ENCODE results near the gene GAS2L3. TPM values are rescaled to one million over a fixed set of nuclear protein-coding genes. Genes with fewer than 3 reads are reported as not detected.
"Not testable (repeated sequence)": the region's sequence is repeated elsewhere in the genome, so short reads cannot be mapped to it uniquely, and the experiment has no call there.

The GAS2L3 gene
- total RNA-seq, 5 donors from 2014 or later (not counting 1 experiment from before 2014, with no cell fraction given), result 0.09 to 0.16 TPM; not detected in 3

DNA sequence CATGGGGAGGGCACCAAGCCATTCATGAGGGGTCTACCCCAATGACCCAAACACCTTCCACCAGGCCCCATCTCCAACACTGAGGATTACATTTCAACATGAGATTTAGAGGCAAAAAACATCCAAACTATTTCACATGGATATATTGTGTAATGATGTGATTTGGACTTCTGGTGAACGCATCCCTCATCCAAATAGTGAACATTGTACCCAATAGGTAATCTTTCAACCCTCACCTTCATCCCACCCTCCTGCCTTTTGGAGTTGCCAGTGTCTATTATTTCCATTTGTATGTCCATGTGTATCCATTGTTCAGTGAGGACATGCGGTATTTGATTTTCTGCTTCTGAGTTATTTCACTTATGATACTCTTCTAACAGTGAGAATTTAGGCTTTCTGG, 16.1 kb upstream of the GAS2L3 start:
- POLR2A ChIA-PET, result no interaction called here
- Histone ChIP-seq H3K27me3 (replicated peaks in 1 of 2; ENCODE audit: control insufficient read depth in 2 of 2, extremely low read depth in 1 of 2, insufficient read depth in 2 of 2, low read length in 1 of 2) (peaks cover 0 to 4% of the 10 kb centered on the region in 2 experiments), H3K4me1 (ENCODE audit: control insufficient read depth in 1 of 2, extremely low read depth in 1 of 2, insufficient read depth in 2 of 2, low read length in 2 of 2) (no peaks in the 10 kb centered on the region), H3K9me3 (no peaks in the 10 kb centered on the region), H3K36me3 (ENCODE audit: control insufficient read depth in 2 of 2, extremely low read depth in 1 of 2, insufficient read depth in 1 of 2, low read length in 1 of 2) (no peaks in the 10 kb centered on the region), H3K27ac (ENCODE audit: low read length) (no peak overlapping the region), H3K4me3 (ENCODE audit: control insufficient read depth in 1 of 2, extremely low read depth in 1 of 2, low read length in 1 of 2) (no peak overlapping the region)
- DNase-seq (no peak), ATAC-seq (replicated peaks in 1 of 4) (no peak)
- Mint-ChIP-seq H3K4me1 (no peaks in the 10 kb centered on the region), H3K4me3 (no peak overlapping the region), H3K9me3 (no peaks in the 10 kb centered on the region), H3K27me3 (peaks cover 7 to 13% of the 10 kb centered on the region in 2 donors), H3K27ac (no peak overlapping the region), H3K36me3 (no peaks in the 10 kb centered on the region)
- CTCF ChIA-PET, result interaction anchor here in 1 of 2 donors (0.6 kb wide), 1 partner anchor 1525 kb away, joined by 3 read pairs; no protein-coding TSS in a partner anchor
- WGBS (ENCODE audit: insufficient coverage), result no CpG with 5 or more reads among the region's 2 CpGs

DNA sequence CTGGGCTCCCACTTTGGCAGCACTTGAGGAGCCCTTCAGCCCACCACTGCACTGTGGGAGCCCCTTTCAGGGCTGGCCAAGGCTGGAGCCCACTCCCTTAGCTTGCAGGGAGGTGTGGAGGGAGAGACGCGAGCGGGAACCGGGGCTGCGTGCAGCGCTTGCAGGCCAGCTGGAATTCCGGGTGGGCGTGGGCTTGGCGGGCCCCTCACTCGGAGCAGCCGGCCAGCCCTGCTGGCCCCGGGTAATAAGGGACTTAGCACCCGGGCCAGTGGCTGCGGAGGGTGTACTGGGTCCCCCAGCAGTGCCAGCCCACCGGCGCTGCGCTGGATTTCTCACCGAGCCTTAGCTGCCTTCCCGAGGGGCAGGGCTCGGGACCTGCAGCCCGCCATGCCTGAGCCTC, 14.2 kb upstream of the GAS2L3 start:
- H3K4me3 ChIP-seq (ENCODE audit: control insufficient read depth in 1 of 2, extremely low read depth in 1 of 2, low read length in 1 of 2); H3K4me3 Mint-ChIP-seq; H3K36me3 ChIP-seq (ENCODE audit: control insufficient read depth in 2 of 2, extremely low read depth in 1 of 2, insufficient read depth in 1 of 2, low read length in 1 of 2); H3K36me3 Mint-ChIP-seq; H3K9me3 ChIP-seq; ATAC-seq (replicated peaks in 1 of 4); H3K4me1 ChIP-seq (ENCODE audit: control insufficient read depth in 1 of 2, extremely low read depth in 1 of 2, insufficient read depth in 2 of 2, low read length in 2 of 2); H3K27ac ChIP-seq (ENCODE audit: low read length); POLR2A ChIA-PET; CTCF ChIA-PET; DNase-seq; H3K27me3 ChIP-seq (replicated peaks in 1 of 2; ENCODE audit: control insufficient read depth in 2 of 2, extremely low read depth in 1 of 2, insufficient read depth in 2 of 2, low read length in 1 of 2); H3K4me1 Mint-ChIP-seq; H3K27ac Mint-ChIP-seq; H3K9me3 Mint-ChIP-seq: not testable (repeated sequence)
- H3K27me3 Mint-ChIP-seq, result peaks cover 9 to 21% of the 10 kb centered on the region in 2 donors
- 95% methylated on average over 8 of the region's 21 CpGs for WGBS (ENCODE audit: insufficient coverage)

DNA sequence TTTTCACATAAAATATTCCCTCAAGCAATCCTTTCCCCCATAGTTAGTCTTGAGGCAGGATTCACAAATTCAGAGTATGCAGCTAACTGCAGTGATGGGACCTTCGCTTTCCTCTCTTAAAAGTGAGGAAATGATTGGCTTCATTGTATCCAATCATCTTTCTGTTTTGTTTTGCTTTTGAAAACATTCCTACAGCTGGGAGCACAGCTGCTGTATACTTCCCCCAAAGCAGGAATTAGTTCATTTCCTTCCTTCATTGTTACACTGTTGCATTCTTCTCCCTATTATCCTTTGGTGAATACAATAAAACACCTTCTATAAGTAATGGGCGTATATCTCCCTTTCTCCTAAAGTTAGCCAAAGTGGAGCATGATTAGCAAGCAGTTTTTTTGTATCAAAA, 9.4 kb upstream of the GAS2L3 start:
- H3K27ac ChIP-seq (ENCODE audit: low read length), result no peak overlapping the region
- H3K9me3 Mint-ChIP-seq, result no peaks in the 10 kb centered on the region
- CTCF ChIA-PET, result no interaction called here
- POLR2A ChIA-PET, result no interaction called here
- no peak overlapping the region for H3K27ac Mint-ChIP-seq
- ATAC-seq (replicated peaks in 1 of 4) (no peak), DNase-seq (no peak)
- H3K4me1 ChIP-seq (ENCODE audit: control insufficient read depth in 1 of 2, extremely low read depth in 1 of 2, insufficient read depth in 2 of 2, low read length in 2 of 2), result no peaks in the 10 kb centered on the region
- H3K4me3 Mint-ChIP-seq, result no peak overlapping the region
- no peaks in the 10 kb centered on the region for H3K36me3 Mint-ChIP-seq
- H3K36me3 ChIP-seq (ENCODE audit: control insufficient read depth in 2 of 2, extremely low read depth in 1 of 2, insufficient read depth in 1 of 2, low read length in 1 of 2), result no peaks in the 10 kb centered on the region
- H3K27me3 ChIP-seq (replicated peaks in 1 of 2; ENCODE audit: control insufficient read depth in 2 of 2, extremely low read depth in 1 of 2, insufficient read depth in 2 of 2, low read length in 1 of 2), result peaks cover 0 to 2% of the 10 kb centered on the region in 2 experiments
- no CpG with 5 or more reads among the region's 2 CpGs for WGBS (ENCODE audit: insufficient coverage)
- H3K4me3 ChIP-seq (ENCODE audit: control insufficient read depth in 1 of 2, extremely low read depth in 1 of 2, low read length in 1 of 2), result no peak overlapping the region
- H3K27me3 Mint-ChIP-seq, result peaks cover 14 to 34% of the 10 kb centered on the region in 2 donors
- no peaks in the 10 kb centered on the region for H3K9me3 ChIP-seq
- no peaks in the 10 kb centered on the region for H3K4me1 Mint-ChIP-seq

DNA sequence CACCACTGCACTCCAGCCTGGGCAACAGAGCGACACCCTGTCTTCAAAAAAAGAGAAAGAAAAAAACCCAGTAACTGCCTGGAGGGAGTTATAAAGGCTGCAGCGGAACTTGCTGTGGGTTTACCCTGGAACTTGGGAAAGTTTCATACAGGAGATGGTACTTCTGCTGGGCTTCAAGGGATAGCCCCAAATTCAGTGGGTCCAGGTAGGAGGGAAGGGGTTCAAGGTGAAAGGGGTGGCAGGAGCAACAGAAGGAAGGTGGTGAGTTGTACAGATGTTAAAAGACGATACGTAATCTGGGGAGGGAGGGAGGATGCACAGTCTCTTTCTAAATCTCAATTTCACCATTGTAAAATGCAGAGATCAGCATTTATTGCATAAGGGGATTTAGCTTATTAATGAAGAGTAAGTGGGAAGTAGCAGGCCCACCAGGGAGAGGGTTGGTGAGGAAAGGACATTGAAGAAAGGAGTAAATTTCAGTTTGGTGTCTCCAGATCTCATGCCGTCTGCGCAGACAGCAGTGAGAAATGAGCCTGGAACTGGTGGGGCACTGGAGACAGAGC, 8.5 kb upstream of the GAS2L3 start:
- POLR2A ChIA-PET, result no interaction called here
- no peaks in the 10 kb centered on the region for H3K9me3 ChIP-seq
- CTCF ChIA-PET, result no interaction called here
- peaks cover 0 to 2% of the 10 kb centered on the region in 2 experiments for H3K27me3 ChIP-seq (replicated peaks in 1 of 2; ENCODE audit: control insufficient read depth in 2 of 2, extremely low read depth in 1 of 2, insufficient read depth in 2 of 2, low read length in 1 of 2)
- Mint-ChIP-seq H3K36me3 (no peaks in the 10 kb centered on the region), H3K9me3 (no peaks in the 10 kb centered on the region), H3K27ac (no peak overlapping the region), H3K4me1 (no peaks in the 10 kb centered on the region), H3K4me3 (no peak overlapping the region), H3K27me3 (peaks cover 14 to 34% of the 10 kb centered on the region in 2 donors)
- no peak overlapping the region for H3K4me3 ChIP-seq (ENCODE audit: control insufficient read depth in 1 of 2, extremely low read depth in 1 of 2, low read length in 1 of 2)
- H3K27ac ChIP-seq (ENCODE audit: low read length), result no peak overlapping the region
- ATAC-seq (replicated peaks in 1 of 4), result no peak
- no peak for DNase-seq
- H3K4me1 ChIP-seq (ENCODE audit: control insufficient read depth in 1 of 2, extremely low read depth in 1 of 2, insufficient read depth in 2 of 2, low read length in 2 of 2), result no peaks in the 10 kb centered on the region
- 80% methylated on average over 2 of the region's 6 CpGs for WGBS (ENCODE audit: insufficient coverage)
- H3K36me3 ChIP-seq (ENCODE audit: control insufficient read depth in 2 of 2, extremely low read depth in 1 of 2, insufficient read depth in 1 of 2, low read length in 1 of 2), result no peaks in the 10 kb centered on the region

GRCh38 chr12:100565987-100566545, 7.4 kb upstream of the GAS2L3 start:
- Histone ChIP-seq H3K4me1 (ENCODE audit: control insufficient read depth in 1 of 2, extremely low read depth in 1 of 2, insufficient read depth in 2 of 2, low read length in 2 of 2) (no peaks in the 10 kb centered on the region), H3K27me3 (replicated peaks in 1 of 2; ENCODE audit: control insufficient read depth in 2 of 2, extremely low read depth in 1 of 2, insufficient read depth in 2 of 2, low read length in 1 of 2) (peaks cover 0 to 2% of the 10 kb centered on the region in 2 experiments), H3K9me3 (no peaks in the 10 kb centered on the region), H3K27ac (ENCODE audit: low read length) (no peak overlapping the region), H3K36me3 (ENCODE audit: control insufficient read depth in 2 of 2, extremely low read depth in 1 of 2, insufficient read depth in 1 of 2, low read length in 1 of 2) (no peaks in the 10 kb centered on the region), H3K4me3 (ENCODE audit: control insufficient read depth in 1 of 2, extremely low read depth in 1 of 2, low read length in 1 of 2) (no peak overlapping the region)
- ChIA-PET POLR2A (no interaction called here), CTCF (no interaction called here)
- no peak for DNase-seq
- no peak for ATAC-seq (replicated peaks in 1 of 4)
- H3K27ac Mint-ChIP-seq, result no peak overlapping the region
- WGBS (ENCODE audit: insufficient coverage), result 79% methylated on average over 2 of the region's 3 CpGs
- H3K9me3 Mint-ChIP-seq, result no peaks in the 10 kb centered on the region
- H3K4me1 Mint-ChIP-seq, result no peaks in the 10 kb centered on the region
- no peak overlapping the region for H3K4me3 Mint-ChIP-seq
- H3K36me3 Mint-ChIP-seq, result no peaks in the 10 kb centered on the region
- H3K27me3 Mint-ChIP-seq, result peaks cover 11 to 32% of the 10 kb centered on the region in 2 donors

GRCh38 chr12:100566887-100567637, 6.4 kb upstream of the GAS2L3 start:
- Histone ChIP-seq H3K4me3 (ENCODE audit: control insufficient read depth in 1 of 2, extremely low read depth in 1 of 2, low read length in 1 of 2) (no peak overlapping the region), H3K27ac (ENCODE audit: low read length) (no peak overlapping the region), H3K36me3 (ENCODE audit: control insufficient read depth in 2 of 2, extremely low read depth in 1 of 2, insufficient read depth in 1 of 2, low read length in 1 of 2) (no peaks in the 10 kb centered on the region), H3K4me1 (ENCODE audit: control insufficient read depth in 1 of 2, extremely low read depth in 1 of 2, insufficient read depth in 2 of 2, low read length in 2 of 2) (no peaks in the 10 kb centered on the region), H3K27me3 (replicated peaks in 1 of 2; ENCODE audit: control insufficient read depth in 2 of 2, extremely low read depth in 1 of 2, insufficient read depth in 2 of 2, low read length in 1 of 2) (peaks cover 0 to 2% of the 10 kb centered on the region in 2 experiments), H3K9me3 (no peaks in the 10 kb centered on the region)
- H3K27ac Mint-ChIP-seq, result no peak overlapping the region
- no peak for DNase-seq
- H3K9me3 Mint-ChIP-seq, result no peaks in the 10 kb centered on the region
- CTCF ChIA-PET, result no interaction called here
- no peak for ATAC-seq (replicated peaks in 1 of 4)
- no peaks in the 10 kb centered on the region for H3K4me1 Mint-ChIP-seq
- no peak overlapping the region for H3K4me3 Mint-ChIP-seq
- no peaks in the 10 kb centered on the region for H3K36me3 Mint-ChIP-seq
- POLR2A ChIA-PET, result no interaction called here
- no CpG with 5 or more reads among the region's 3 CpGs for WGBS (ENCODE audit: insufficient coverage)
- peaks cover 11 to 35% of the 10 kb centered on the region in 2 donors for H3K27me3 Mint-ChIP-seq

All from T-cell (primary cell).